ENCODE results near the gene FAM180B. TPM values are rescaled to one million over a fixed set of nuclear protein-coding genes. Genes with fewer than 3 reads are reported as not detected.
"Not testable (repeated sequence)": the region's sequence is repeated elsewhere in the genome, so short reads cannot be mapped to it uniquely, and the experiment has no call there.

FAM180B gene
- total RNA-seq, 1 donor from 2014 or later = 0.31 TPM

GRCh38 chr11:47541070-47541469, 45.4 kb upstream of the FAM180B start:
- peak overlapping the region; percentile 28 for H3K27ac Mint-ChIP-seq (ENCODE audit: unreplicated experiment)
- H3K36me3 Mint-ChIP-seq (ENCODE audit: low read depth, unreplicated experiment) = peaks cover 4% of the 10 kb centered on the region
- DNase-seq (ENCODE audit: low spot score) = no peak
- no peak for TF ChIP-seq CTCF (IDR thresholded peaks at IDR 0.05; ENCODE audit: unreplicated experiment)
- no peaks in the 10 kb centered on the region for H3K9me3 Mint-ChIP-seq (ENCODE audit: unreplicated experiment)
- H3K27me3 Mint-ChIP-seq (ENCODE audit: unreplicated experiment) = peaks cover 1% of the 10 kb centered on the region
- H3K4me3 Mint-ChIP-seq (ENCODE audit: unreplicated experiment) = no peak overlapping the region
- H3K4me1 Mint-ChIP-seq (ENCODE audit: unreplicated experiment) = peaks cover 31% of the 10 kb centered on the region

DNA sequence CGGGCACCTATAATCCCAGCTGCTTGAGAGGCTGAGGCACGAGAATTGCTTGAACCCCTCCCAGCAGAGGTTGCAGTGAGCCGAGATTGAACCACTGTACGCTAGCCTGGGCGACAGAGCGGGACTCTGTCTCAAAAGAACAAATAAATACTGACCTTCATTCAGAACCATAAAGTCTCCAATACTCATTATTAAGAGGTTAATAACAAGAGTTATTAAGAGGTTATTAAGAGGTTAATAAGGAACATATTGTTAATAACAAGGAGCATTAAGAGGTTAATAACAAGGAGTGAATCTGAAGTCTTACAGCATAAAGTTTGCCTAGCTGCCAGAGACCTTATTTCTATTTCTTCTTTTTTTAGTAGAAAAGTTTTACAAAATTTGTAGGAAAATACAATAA, 41.2 kb upstream of the FAM180B start:
- Mint-ChIP-seq H3K27ac (ENCODE audit: unreplicated experiment) (no peak overlapping the region), H3K9me3 (ENCODE audit: unreplicated experiment) (no peaks in the 10 kb centered on the region), H3K27me3 (ENCODE audit: unreplicated experiment) (peaks cover 1% of the 10 kb centered on the region), H3K4me3 (ENCODE audit: unreplicated experiment) (no peak overlapping the region), H3K36me3 (ENCODE audit: low read depth, unreplicated experiment) (peaks cover 7% of the 10 kb centered on the region), H3K4me1 (ENCODE audit: unreplicated experiment) (peaks cover 17% of the 10 kb centered on the region)
- DNase-seq (ENCODE audit: low spot score) = no peak
- no peak for TF ChIP-seq CTCF (IDR thresholded peaks at IDR 0.05; ENCODE audit: unreplicated experiment)

- not testable (repeated sequence) for H3K27ac Mint-ChIP-seq (ENCODE audit: unreplicated experiment); H3K4me3 Mint-ChIP-seq (ENCODE audit: unreplicated experiment); H3K27me3 Mint-ChIP-seq (ENCODE audit: unreplicated experiment); H3K9me3 Mint-ChIP-seq (ENCODE audit: unreplicated experiment); DNase-seq (ENCODE audit: low spot score); H3K36me3 Mint-ChIP-seq (ENCODE audit: low read depth, unreplicated experiment)
- peaks cover 18% of the 10 kb centered on the region for H3K4me1 Mint-ChIP-seq (ENCODE audit: unreplicated experiment)
Observed at GRCh38 chr11:47546274-47546673, 40.2 kb upstream of the FAM180B start.

DNA sequence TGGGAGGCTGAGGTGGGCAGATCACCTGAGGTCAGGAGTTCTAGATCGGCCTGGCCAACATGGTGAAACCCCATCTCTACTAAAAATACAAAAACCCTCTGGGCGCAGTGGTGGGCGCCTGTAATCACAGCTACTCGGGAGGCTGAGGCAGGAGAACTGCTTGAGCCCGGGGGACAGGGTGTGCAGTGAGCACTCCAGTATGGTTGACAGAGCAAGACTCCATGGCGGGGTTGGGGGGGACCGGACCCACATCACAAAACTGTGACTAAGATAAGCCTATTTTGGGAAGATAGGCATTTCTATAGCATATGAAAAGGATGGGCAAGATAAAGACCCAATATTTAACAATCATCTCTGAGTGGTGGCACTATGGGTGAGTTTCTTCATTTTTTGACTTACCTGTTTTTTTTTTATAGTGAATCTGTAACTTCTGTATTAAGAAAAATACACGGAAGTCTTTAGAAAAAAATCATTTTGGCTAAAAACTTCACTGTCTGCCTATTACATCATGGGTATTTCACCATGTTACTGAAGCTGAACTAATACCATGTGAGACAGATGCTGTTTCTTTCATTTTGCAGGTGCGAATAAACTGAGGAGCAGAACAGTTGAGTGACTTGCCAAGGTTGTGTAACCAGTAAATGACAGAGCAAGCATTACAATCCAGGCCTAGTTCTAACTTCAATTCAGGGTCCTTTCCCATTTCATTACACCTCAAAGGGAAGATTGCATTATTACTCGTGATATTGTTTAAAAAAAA, 36.0 kb upstream of the FAM180B start:
- no peak for DNase-seq (ENCODE audit: low spot score)
- Mint-ChIP-seq H3K4me1 (ENCODE audit: unreplicated experiment) (peaks cover 24% of the 10 kb centered on the region), H3K27ac (ENCODE audit: unreplicated experiment) (peak overlapping the region; percentile 57), H3K27me3 (ENCODE audit: unreplicated experiment) (peaks cover 8% of the 10 kb centered on the region), H3K36me3 (ENCODE audit: low read depth, unreplicated experiment) (peaks cover 13% of the 10 kb centered on the region), H3K4me3 (ENCODE audit: unreplicated experiment) (peak overlapping the region; percentile 66), H3K9me3 (ENCODE audit: unreplicated experiment) (no peaks in the 10 kb centered on the region)
- no peak for TF ChIP-seq CTCF (IDR thresholded peaks at IDR 0.05; ENCODE audit: unreplicated experiment)

- peak overlapping the region; percentile 100 for H3K4me3 Mint-ChIP-seq (ENCODE audit: unreplicated experiment)
- no peak for TF ChIP-seq CTCF (IDR thresholded peaks at IDR 0.05; ENCODE audit: unreplicated experiment)
- peaks cover 24% of the 10 kb centered on the region for H3K4me1 Mint-ChIP-seq (ENCODE audit: unreplicated experiment)
- H3K27me3 Mint-ChIP-seq (ENCODE audit: unreplicated experiment) = peaks cover 8% of the 10 kb centered on the region
- DNase-seq (ENCODE audit: low spot score) = no peak
- H3K36me3 Mint-ChIP-seq (ENCODE audit: low read depth, unreplicated experiment) = peaks cover 13% of the 10 kb centered on the region
- H3K9me3 Mint-ChIP-seq (ENCODE audit: unreplicated experiment) = no peaks in the 10 kb centered on the region
- H3K27ac Mint-ChIP-seq (ENCODE audit: unreplicated experiment) = peak overlapping the region; percentile 83
Observed at GRCh38 chr11:47551086-47551485, 35.4 kb upstream of the FAM180B start.

Data from endothelial cell (in vitro differentiated cells).